A549 (cell line): Measurements from ENCODE around the gene OR10H3. TPM values are rescaled to one million over a fixed set of nuclear protein-coding genes. Genes with fewer than 3 reads are reported as not detected.

Experiments used
- ATAC-seq, 2 experiments: fragments of 200-7000 bp in 1 of 2; fragments of >200 bp in 1 of 2; cut with Nextera tagmentation in 1 of 2; cut with Tn5 transposase in 1 of 2; 3 replicates each; pipeline versions ENCODE4 v1.8.0 to v1.9.1; 2018 to 2020; ENCODE audit warnings: mild to moderate bottlenecking in 1 of 2, moderate library complexity in 1 of 2
- CTCF ChIA-PET: fragments of 300-600 bp; sonication (Branson Sonifier 250); formaldehyde crosslinking; extraction: SDS; loops from one replicate; lab custom pipeline; 2021; ENCODE audit warnings: antibody characterized with exemption, inconsistent platforms; lab: Yijun Ruan, JAX
- POLR2A ChIA-PET: fragments of 350-600 bp; formaldehyde crosslinking; extraction: SDS; loops from one replicate; lab custom pipeline; 2021; ENCODE audit warnings: antibody characterized with exemption, inconsistent platforms; lab: Yijun Ruan, JAX
- DNase-seq, 2 experiments: peaks; one replicate each; pipeline versions ENCODE4 v3.0.0 to v3.0.0-alpha.2; 2011 to 2016; ENCODE audit warnings: low read depth in 1 of 2, low spot score in 1 of 2
- FAIRE-seq: peaks from 2 replicates; lab custom pipeline; 2011; peaks lifted over from hg19 to GRCh38; lab: Jason Lieb, UNC
- H3K27ac ChIP-seq, 2 experiments: fragments of >200 bp; sonication (Bioruptor Twin); formaldehyde crosslinking; 3 replicates each; pipeline ENCODE4 v1.5.1; 2016 to 2017
- H3K4me1 ChIP-seq: fragments of >200 bp; sonication (Bioruptor Twin); formaldehyde crosslinking; 3 replicates; pipeline ENCODE4 v1.6.1; 2016
- H3K4me2 ChIP-seq: fragments of >200 bp; sonication (Bioruptor Twin); formaldehyde crosslinking; 3 replicates; pipeline ENCODE4 v1.6.1; 2016
- H3K4me3 ChIP-seq: fragments of >200 bp; sonication (Bioruptor Twin); formaldehyde crosslinking; 3 replicates; pipeline ENCODE4 v1.5.1; 2016
- H3K9me3 ChIP-seq: fragments of >200 bp; sonication (Bioruptor Twin); formaldehyde crosslinking; 3 replicates; pipeline ENCODE4 v1.6.1; 2016
- BCL3 ChIP-seq: fragments of >200 bp; sonication (Bioruptor Twin); formaldehyde crosslinking; IDR thresholded peaks from 3 replicates; pipeline ENCODE4 v1.6.1; 2016
- E2F6 ChIP-seq: IDR thresholded peaks from 2 replicates; pipeline ENCODE4 v1.6.1; 2012; ENCODE audit warnings: low read depth, borderline replicate concordance
- EHMT2 ChIP-seq: fragments of 200-600 bp; sonication (generic); IDR thresholded peaks from 2 replicates; pipeline ENCODE4 v1.6.1; 2016; ENCODE audit warnings: antibody characterized with exemption, low read depth, mild to moderate bottlenecking, moderate library complexity
- FOSB ChIP-seq: fragments of 250-450 bp; sonication (Bioruptor Pico); IDR thresholded peaks from 2 replicates; pipeline ENCODE4 v1.5.0; 2020; ENCODE audit warnings: mild to moderate bottlenecking, moderate library complexity
- MYC ChIP-seq: IDR thresholded peaks from 2 replicates; pipeline ENCODE4 v1.6.1; 2012; ENCODE audit warnings: mild to moderate bottlenecking, inconsistent platforms, low read length, improper control_type of control experiment, borderline replicate concordance
- NR3C1 ChIP-seq: fragments of >200 bp; sonication (Bioruptor Twin); formaldehyde crosslinking; IDR thresholded peaks from 3 replicates; pipeline ENCODE4 v1.6.1; 2017
- PHF8 ChIP-seq: fragments of 200-600 bp; sonication (generic); IDR thresholded peaks from 2 replicates; pipeline ENCODE4 v1.6.1; 2016; ENCODE audit warnings: low read depth, mild to moderate bottlenecking, antibody characterized with exemption, moderate library complexity, borderline replicate concordance
- POLR2A ChIP-seq: IDR thresholded peaks from 2 replicates; pipeline ENCODE4 v1.6.1; 2012; ENCODE audit warnings: mild to moderate bottlenecking, low read length
- RAD21 ChIP-seq, 2 experiments: fragments of >200 bp in 1 of 2; sonication (Bioruptor Twin) in 1 of 2; formaldehyde crosslinking in 1 of 2; IDR thresholded peaks in 1 of 2; conservative IDR thresholded peaks in 1 of 2; 2 replicates in 1 of 2; 3 replicates in 1 of 2; pipeline ENCODE4 v1.6.1; 2012 to 2018; ENCODE audit warnings: inconsistent platforms in 1 of 2
- RARB ChIP-seq: fragments of 250-450 bp; sonication (Bioruptor Pico); IDR thresholded peaks from 2 replicates; pipeline ENCODE4 v1.8.0; 2021; ENCODE audit warnings: mild to moderate bottlenecking, moderate library complexity
- RNF2 ChIP-seq: fragments of 200-600 bp; sonication (generic); IDR thresholded peaks from 2 replicates; pipeline ENCODE4 v1.6.1; 2016; ENCODE audit warnings: low read depth, mild to moderate bottlenecking, antibody characterized with exemption, moderate library complexity, borderline replicate concordance
- SMC3 ChIP-seq: fragments of >200 bp; sonication (Bioruptor Twin); formaldehyde crosslinking; IDR thresholded peaks from 3 replicates; pipeline ENCODE4 v1.6.1; 2018; ENCODE audit warnings: inconsistent platforms
- TFCP2L1 ChIP-seq: fragments of 250-450 bp; sonication (Bioruptor Pico); IDR thresholded peaks from 2 replicates; pipeline ENCODE4 v1.5.0; 2021; ENCODE audit warnings: mild to moderate bottlenecking
- WGBS: methylation state at CpG from one replicate; pipeline ENCODE4 v1.1.6; 2017; ENCODE audit errors: missing lambda C conversion rate; 5-methylcytosine and 5-hydroxymethylcytosine counted together
- polyA plus RNA-seq, 4 experiments: library from polyadenylated mRNA; depleted of rRNA in 3 of 4; stranded (reverse); fragments of >200 nt; fragmentation: RNase III in 1 of 4; extraction: RNeasy Plus Mini Kit Qiagen cat#74134 plus additional on column Dnase treatment in 1 of 4; gene quantifications; 2 replicates in 3 of 4; 3 replicates in 1 of 4; pipeline ENCODE4 v1.2.3, GENCODE V29; 2011 to 2017
- TF ChIP-seq, protein P1 (sequence below): fragments of 250-450 bp; sonication (Bioruptor Pico); IDR thresholded peaks from 2 replicates; pipeline ENCODE4 v1.5.0; 2021; ENCODE audit warnings: mild to moderate bottlenecking, moderate library complexity, borderline replicate concordance
- TF ChIP-seq, protein P2 (sequence below): IDR thresholded peaks from 2 replicates; pipeline ENCODE4 v1.6.1; 2012
- TF ChIP-seq, protein P3 (sequence below): fragments of >200 bp; sonication (Bioruptor Twin); formaldehyde crosslinking; IDR thresholded peaks from 3 replicates; pipeline ENCODE4 v1.5.1; 2016

The OR10H3 gene
- polyA plus RNA-seq, 2 of the 4 experiments (the other 2 are of a cell fraction): not detected

DNA sequence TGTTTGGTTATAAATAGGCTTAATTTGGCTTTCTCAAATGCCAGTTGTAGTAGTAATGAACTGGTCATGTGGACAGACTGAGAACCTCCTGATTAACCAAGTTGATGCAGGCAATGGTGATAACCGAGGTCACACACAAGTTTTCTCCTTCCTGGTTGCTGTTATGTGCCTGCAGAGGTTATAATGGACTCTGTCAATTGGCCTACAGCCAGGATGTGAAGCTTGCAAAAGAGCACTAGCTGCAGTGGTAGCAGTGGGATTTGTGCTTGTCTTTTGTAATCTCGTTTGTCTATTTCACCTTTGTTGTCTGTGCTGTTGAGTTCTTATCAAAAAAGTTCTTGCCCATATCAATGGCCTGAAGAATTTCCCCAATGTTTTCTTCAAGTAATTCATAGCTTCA lies 20.6 kb downstream of the OR10H3 start:
- ChIA-PET CTCF (interaction anchor here (0.6 kb wide), 1 partner anchor 29 kb away, joined by 3 read pairs; the partner anchor contains the start of gene OR10H5), POLR2A (no interaction called here)
- FAIRE-seq (no peak), DNase-seq (no peak), ATAC-seq (no peak)
- no peak overlapping the region for H3K4me2 ChIP-seq
- H3K9me3 ChIP-seq: no peaks in the 10 kb centered on the region
- H3K4me1 ChIP-seq: no peaks in the 10 kb centered on the region
- H3K27ac ChIP-seq: no peak overlapping the region
- 4% methylated on average over 2 of the region's 2 CpGs for WGBS
- H3K4me3 ChIP-seq: no peak overlapping the region
- TF ChIP-seq TFCP2L1: no peak
- no peak for TF ChIP-seq E2F6
- no peak for TF ChIP-seq NR3C1
- TF ChIP-seq BCL3: no peak
- no peak for TF ChIP-seq POLR2A
- TF ChIP-seq MYC: no peak
- TF ChIP-seq, protein P1, sequence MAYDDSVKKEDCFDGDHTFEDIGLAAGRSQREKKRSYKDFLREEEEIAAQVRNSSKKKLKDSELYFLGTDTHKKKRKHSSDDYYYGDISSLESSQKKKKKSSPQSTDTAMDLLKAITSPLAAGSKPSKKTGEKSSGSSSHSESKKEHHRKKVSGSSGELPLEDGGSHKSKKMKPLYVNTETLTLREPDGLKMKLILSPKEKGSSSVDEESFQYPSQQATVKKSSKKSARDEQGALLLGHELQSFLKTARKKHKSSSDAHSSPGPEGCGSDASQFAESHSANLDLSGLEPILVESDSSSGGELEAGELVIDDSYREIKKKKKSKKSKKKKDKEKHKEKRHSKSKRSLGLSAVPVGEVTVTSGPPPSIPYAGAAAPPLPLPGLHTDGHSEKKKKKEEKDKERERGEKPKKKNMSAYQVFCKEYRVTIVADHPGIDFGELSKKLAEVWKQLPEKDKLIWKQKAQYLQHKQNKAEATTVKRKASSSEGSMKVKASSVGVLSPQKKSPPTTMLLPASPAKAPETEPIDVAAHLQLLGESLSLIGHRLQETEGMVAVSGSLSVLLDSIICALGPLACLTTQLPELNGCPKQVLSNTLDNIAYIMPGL (CRISPR knock-in tag): no peak
- TF ChIP-seq FOSB (CRISPR knock-in tag): no peak
- TF ChIP-seq RARB (CRISPR knock-in tag): no peak
- no peak for TF ChIP-seq RNF2
- TF ChIP-seq SMC3: no peak
- TF ChIP-seq EHMT2: no peak
- no peak for TF ChIP-seq PHF8

DNA sequence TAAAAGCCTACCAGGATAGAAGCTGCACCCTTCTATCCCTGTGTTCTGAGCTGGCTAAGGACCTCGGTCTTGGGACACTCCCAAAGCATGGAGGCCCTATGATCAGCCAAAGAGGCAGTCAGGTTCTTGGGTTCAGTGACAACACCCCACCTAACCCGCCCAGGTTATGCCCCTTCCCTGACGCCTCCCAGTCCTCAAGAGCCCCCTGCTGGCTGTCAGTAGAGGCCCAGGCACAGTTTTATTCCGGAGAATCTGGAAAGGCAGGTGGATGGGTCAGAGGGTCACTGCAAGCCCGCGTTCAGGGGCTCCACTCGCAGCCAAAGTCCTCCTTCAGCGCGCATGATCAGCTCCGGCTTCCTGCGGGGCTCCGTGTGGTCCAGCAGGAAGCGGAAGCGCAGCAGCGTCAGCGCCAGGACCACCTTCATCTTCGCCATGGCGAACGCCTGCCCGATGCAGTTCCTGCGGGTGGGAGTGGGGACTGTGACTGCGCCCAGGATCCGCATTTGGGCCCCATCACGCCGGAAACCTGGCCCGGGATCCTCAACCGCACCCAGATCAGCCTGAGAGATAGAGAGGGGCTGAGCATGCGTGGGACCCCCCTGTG lies 22.3 kb downstream of the OR10H3 start:
- 20% methylated on average over 12 of the region's 28 CpGs for WGBS
- CTCF ChIA-PET: interaction anchor here (0.6 to 1.4 kb wide), 4 partner anchors 50 to 139 kb away, joined by 3 read pairs; no protein-coding TSS in a partner anchor

More for the DNA sequence above, 22.3 kb downstream of the OR10H3 start:
- H3K4me1 ChIP-seq: no peaks in the 10 kb centered on the region
- no peak overlapping the region for H3K4me2 ChIP-seq
- DNase-seq: peak in 1 of 2 experiments; percentile 18
- ATAC-seq: peak in 1 of 2 experiments; percentile 46; a peak in 1 of 6 replicates
- TF ChIP-seq SMC3 (peak; percentile 35; the same call in 2 of the 3 replicates), RAD21 (conservative IDR thresholded peaks at IDR 0.05 in 1 of 2, IDR thresholded peaks at IDR 0.05 in 1 of 2) (peak in 1 of 2 experiments; percentile 54; a peak in 2 of 5 replicates)
- TF ChIP-seq, protein P2, sequence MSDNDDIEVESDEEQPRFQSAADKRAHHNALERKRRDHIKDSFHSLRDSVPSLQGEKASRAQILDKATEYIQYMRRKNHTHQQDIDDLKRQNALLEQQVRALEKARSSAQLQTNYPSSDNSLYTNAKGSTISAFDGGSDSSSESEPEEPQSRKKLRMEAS: no peak
- TF ChIP-seq, protein P3, sequence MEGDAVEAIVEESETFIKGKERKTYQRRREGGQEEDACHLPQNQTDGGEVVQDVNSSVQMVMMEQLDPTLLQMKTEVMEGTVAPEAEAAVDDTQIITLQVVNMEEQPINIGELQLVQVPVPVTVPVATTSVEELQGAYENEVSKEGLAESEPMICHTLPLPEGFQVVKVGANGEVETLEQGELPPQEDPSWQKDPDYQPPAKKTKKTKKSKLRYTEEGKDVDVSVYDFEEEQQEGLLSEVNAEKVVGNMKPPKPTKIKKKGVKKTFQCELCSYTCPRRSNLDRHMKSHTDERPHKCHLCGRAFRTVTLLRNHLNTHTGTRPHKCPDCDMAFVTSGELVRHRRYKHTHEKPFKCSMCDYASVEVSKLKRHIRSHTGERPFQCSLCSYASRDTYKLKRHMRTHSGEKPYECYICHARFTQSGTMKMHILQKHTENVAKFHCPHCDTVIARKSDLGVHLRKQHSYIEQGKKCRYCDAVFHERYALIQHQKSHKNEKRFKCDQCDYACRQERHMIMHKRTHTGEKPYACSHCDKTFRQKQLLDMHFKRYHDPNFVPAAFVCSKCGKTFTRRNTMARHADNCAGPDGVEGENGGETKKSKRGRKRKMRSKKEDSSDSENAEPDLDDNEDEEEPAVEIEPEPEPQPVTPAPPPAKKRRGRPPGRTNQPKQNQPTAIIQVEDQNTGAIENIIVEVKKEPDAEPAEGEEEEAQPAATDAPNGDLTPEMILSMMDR: peak; percentile 26; the same call in 1 of the 3 replicates
- H3K27ac ChIP-seq: no peak overlapping the region
- POLR2A ChIA-PET: no interaction called here
- H3K9me3 ChIP-seq: no peaks in the 10 kb centered on the region
- no peak overlapping the region for H3K4me3 ChIP-seq
- no peak for FAIRE-seq
